GM21367 (cell line): ENCODE results near the gene ZNF91.
"Not testable (repeated sequence)": the region's sequence is repeated elsewhere in the genome, so short reads cannot be mapped to it uniquely, and the experiment has no call there.

ENCODE experiments used
- ATAC-seq: cut with Tn5 transposase; IDR thresholded peaks from one replicate; pipeline ENCODE4 v1.9.1; 2021; ENCODE audit not compliant: unreplicated experiment

Gene ZNF91

DNA sequence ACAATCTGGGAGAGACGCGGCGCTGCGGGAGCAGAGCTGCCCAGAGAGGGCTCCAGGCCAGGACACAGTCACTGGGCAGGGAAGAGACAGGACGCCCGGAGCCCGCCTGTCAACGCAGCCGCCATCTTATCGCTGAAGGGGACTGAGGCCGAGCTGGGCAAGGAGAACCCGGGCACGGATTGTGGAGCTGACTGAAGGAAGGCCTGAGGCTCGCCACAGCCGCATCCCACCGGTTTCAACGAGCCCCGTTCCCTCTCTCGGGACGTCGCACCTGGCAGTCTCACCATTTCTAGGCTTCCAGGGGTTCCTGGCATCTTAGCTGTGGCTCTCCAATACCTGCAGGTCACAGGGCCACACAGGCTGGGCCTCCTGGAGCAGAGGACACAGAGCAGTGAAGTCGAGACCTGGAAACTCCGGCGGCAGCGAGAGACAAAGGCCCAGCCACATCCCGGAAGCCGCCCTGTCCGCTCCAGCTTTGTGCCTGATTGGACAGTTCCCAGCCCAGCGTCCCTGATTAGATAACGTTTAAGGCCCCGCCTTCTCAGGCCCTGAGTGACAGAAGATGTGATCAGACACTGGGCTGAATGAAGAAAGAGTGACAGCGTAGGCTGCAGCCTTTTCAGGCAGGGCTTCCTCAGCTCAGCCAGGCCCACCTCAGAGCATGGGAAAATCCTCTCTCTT is at the start of gene ZNF91:
TSS of gene ZNF91 (minus strand) at position 431 of the 681 bp plus-strand sequence. CDS start at position 314, 117 bp downstream.
- ATAC-seq = peak; percentile 91

DNA sequence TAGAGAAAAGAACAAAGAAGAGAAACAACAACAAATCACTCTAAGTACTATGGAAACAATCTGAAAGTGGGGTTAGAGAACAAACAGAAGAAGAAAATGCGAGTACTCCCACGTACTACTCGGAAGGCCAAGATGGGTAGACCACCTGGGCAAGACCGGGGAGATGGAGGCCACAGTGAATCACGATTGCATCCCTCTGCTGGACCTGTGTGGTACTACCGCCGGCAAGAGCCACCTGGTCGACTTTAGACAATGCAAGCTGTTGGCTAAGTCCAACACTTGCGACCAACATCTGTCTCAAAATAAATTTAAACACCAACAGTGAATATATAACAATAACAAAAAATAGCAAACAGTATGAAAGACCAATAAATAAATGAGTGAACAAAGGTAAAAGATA is 45.5 kb upstream of the ZNF91 start:
- ATAC-seq = no peak

DNA sequence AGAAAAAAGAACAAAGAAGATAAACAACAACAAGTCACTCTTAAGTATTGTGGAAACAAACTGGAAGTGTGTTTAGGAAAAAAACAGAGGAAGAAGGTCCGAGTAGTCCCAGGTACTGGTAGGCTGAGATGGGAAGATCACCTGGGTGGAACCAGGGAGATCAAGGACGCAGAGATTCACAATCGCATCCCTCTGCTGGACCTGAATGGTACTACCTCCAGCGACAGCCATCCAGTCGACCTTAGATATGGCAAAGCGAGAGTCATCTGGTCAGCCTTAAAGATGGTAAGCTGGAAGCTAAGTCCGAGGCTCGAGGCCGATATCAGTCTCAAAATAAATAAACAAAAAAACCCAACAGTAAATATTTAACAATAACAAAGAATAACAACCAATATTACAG is 44.9 kb upstream of the ZNF91 start:
- ATAC-seq = no peak

DNA sequence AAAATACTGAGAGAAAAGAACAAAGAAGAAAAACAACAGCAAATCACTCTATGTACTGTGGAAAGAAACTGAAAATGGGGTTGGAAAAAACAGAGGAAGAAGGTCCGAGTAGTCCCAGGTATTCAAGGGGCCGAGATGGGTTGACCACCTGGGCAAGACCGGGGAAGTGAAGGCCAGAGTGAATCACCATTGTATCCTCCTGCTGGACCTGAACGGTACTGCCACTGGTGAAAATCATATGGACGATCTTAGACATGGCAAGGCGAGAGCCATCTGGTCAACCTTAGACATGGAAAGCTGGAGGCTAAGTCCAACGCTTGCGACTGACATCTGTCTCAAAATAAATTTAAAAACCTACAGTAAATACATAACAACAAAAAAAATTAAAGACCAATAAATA is 44.4 kb upstream of the ZNF91 start:
- ATAC-seq = no peak

DNA sequence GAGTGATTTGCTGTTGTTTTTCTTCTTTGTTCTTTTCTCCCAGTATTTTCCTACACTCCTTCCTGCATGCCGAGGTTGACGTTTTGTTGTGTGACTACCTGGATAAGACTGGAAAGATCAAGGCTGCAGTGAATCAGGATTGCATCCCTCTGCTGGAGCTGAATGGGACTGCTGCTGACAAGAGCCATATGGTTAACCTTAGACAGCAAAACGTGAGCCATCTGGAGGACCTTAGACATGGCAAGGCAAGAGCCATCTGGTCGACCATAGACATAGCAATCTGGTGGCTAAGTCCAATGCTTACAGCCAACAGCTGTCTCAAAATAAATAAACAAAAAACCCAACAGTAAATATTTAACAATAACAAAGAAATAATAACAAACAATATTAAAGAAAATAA is 42.6 kb upstream of the ZNF91 start:
- ATAC-seq = no peak

DNA sequence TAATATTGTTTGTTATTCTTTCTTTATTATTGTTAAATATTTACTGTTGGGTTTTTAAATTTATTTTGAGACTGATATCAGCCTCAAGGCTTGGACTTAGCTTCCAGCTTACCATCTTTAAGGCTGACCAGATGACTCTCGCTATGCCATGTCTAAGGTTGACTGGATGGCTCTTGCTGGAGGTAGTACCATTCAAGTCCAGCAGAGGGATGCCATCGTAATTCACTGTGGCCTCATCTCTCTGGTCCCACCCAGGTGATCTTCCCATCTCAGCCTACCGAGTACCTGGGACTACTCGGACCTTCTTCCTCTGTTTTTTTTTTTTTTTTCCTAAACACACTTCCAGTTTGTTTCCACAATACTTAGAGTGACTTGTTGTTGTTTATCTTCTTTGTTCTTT is 41.7 kb upstream of the ZNF91 start:
- ATAC-seq = no peak

DNA sequence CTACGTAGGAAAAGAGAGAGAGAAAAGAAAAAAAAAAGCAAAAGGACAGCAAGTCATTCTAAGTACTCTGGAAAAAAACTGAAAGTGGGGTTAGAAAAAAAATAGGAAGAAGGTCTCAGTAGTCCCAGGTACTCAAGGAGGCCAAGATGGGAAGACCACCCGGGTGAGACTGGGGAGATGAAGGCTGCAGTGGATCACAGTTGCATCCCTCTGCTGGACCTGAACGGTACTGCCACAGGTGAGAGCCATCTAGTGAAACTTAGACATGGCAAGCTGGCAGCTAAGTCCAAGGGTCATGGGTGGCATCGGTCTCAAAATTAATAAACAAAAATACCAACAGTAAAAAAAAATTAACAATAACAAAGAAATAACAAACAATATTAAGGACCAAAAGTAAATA is 41.0 kb upstream of the ZNF91 start:
- no peak for ATAC-seq

DNA sequence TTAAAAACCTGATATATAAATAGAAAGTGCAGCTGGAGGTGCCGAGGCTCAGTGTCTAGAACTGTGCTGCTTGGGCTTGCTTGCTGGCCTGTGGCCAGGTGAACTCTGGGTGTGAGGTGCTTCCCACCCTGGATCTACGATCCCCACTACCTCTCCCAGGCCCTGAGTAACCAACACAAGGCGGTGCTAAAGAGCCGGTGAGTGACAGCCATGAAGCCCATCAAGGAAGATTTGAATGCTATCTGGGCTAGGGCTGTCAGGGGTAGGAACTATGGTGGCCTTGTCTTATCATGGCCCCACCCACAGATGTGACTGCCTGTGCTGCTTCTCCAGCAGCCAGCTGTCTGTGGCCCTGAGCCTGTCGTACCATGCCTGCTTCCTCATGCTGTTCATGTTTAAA is 25.6 kb upstream of the ZNF91 start:
- ATAC-seq = no peak

DNA sequence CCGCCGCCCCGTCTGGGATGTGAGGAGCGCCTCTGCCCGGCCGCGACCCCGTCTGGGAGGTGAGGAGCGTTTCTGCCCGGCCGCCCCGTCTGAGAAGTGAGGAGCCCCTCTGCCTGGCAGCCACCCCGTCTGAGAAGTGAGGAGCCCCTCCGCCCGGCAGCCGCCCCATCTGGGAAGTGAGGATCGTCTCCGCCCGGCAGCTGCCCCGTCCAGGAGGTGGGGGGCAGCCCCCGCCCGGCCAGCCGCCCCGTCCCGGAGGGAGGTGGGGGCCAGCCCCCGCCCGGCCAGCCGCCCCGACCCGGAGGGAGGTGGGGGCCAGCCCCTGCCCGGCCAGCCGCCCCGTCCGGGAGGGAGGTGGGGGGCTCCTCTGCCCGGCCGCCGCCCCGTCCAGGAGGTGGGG is 24.0 kb upstream of the ZNF91 start:
- ATAC-seq = not testable (repeated sequence)

DNA sequence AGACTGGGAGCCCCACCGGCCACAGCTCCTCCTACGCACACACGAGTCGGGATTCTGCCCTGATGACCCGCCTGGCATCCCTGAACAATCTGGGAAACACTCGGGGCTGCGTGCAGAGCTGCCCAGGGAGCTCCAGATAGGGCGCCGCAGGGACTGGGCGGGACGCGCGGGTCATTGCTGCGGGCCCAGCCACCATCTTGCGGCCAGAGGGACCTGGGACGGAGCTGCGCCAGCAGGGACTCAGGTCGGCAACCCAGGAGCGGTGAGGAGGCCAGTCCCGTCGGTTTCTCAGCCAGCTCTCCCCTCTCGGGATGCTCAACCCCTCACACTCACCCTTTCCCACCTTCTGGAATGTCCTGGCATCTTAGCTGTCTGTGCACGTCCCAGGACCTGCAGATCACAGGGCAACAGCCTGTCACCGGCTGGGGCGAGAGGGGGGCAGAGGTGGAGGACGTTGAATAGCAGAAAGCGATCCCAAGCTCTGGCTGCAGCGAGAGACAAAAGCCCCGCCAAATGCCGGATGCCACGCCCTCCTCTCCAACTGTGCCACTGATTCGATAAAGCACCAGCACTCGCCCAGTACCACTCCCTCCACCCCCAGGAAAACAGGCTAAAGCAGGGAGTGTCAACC is 20.4 kb upstream of the ZNF91 start:
- ATAC-seq = no peak

DNA sequence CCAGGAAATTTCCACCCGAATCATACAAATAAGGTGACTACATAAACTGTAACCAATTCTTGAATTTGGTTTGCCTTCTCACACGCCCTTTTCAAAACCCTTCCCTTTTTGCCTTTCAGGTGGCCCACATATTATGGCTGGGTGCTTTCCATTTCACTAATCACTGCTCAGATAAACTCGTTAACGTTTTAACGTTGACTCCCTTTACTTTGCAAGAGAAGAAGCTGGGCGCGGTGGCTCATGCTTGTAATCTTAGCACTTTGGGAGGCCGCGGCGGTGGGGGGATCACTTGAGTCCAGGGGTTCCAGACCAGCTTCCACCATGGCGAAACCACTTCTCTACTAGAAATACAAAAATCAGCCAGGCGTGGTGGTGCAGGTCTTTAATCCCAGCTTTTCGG is 19.8 kb upstream of the ZNF91 start:
- ATAC-seq = no peak

DNA sequence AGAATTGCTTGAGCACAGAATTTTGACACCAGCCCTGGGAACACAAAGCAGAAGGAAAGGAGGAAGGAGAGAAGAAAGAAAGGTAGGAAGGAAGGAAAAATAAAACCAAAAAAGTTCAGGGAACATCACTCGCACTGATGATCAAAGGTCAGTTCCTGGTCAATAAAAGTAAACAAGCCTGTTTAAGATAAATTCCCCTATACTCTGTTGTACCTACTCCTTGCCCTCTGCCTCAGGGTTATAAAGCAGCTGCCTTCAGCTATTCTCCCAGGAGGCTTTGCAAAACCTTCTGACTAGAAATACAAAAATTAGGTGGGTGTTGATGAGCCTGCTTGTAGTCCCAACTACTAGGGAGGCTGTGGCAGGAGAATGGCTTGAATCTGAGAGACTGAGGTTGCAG is 14.9 kb upstream of the ZNF91 start:
- ATAC-seq = no peak

DNA sequence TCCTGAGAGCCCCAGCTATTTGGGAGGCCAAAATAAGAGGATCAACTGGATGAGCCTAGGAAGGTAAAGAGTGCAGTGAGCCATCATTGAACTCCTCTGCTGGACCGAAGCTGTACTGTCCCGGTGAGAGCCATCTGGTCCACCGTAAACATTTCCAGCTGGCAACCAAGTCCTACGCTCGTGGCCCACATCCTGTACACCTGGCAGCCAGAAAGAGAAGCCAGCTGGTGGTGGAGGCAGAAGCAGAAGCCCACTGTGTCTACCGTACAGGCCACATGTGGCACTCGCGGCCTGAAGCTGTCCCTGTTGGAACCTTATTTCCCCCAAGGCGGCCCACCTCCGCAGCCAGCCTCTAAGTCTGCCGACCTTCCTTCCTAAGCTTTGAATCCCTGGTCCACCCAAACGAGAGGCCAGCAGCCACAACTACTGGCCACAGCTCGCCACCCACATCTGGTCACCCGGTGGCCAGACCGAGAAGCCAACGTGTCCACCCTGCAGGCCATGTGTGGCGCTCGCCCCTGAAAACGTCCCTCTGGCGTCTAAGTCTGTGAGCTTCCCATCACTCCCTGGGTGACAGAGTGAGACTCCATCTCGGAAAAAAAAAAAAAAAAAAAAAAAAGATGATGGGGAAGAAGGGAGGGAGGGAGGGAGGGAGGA is 14.2 kb upstream of the ZNF91 start:
- ATAC-seq = no peak

DNA sequence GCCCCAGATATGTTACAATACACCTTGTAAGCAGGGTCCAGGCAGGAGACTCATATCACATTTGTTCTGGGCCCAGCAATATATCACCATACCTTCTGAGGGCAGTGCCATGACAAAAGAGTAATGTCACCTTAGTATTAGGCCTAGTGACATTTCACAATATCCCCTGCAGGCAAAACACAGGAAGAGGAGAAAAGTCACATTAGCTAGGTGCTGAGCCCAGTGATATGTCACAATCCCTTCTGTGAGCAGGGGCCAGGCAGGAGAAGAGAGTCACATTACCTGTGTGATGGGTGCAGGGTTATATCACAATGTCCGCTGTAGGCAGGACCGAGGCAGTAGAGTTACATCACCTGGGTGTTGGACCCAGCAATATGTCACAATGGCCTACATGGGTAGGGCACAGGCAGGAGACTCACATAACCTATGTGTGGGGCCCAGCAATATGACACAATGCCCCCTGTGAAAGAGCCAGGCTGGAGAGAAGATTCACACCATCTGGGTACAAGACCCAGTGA is 12.4 kb upstream of the ZNF91 start:
- no peak for ATAC-seq

DNA sequence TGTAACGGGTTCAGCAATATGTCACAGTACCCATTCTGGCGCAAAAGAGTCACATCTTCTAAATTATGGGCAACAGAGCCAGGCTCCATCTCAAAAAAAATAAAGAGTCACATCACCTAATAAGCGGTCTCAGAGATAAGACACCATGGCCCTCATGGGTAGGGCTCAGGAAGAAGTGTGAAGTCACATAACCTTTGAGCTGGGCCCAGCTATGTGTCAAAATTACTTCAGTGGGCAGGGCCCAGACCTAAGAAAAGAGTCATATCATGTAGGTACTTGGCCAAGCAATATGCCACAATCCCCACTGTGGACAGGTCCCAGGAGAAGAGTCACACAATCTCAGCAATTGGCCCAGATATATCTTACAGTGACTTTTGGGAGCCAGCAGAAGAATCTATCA is 11.4 kb upstream of the ZNF91 start:
- no peak for ATAC-seq

DNA sequence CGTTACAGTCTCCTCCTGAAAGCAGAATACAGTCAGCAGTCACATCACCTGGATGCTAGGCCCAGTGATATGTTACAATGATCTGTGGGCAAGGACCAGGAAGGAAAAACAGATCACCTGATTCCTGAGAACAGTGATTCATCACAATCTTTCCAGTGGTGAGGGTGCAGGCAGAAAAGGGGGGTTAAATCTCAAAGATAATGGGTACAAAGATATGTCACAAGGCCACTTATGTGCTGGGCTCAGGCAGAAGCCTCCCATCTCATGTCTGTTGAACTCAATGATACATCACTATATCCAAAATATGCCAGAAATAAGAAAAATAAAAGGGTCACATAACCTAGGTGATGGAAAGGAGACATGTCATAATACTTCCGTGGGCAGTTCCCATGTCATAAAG is 10.8 kb upstream of the ZNF91 start:
- ATAC-seq = no peak

DNA sequence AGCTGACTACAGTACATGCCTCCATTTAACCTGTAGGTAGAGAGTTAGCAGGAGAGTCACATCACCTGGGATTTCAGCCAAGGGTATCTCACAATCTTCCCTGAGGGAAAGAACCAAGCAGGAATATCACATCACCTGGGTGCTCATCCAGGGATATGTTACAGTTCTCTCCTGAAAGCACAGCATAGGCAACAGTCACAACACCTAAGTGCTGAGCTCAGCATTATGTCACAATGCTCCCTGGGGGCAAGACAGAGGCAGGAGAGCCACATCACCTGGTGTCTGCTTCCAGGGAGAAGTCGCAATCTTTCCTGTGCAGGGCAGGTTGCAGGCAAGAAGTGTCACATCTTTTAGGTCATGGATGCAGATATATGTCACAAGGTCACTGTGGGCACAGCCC is 9.4 kb upstream of the ZNF91 start:
- no peak for ATAC-seq

DNA sequence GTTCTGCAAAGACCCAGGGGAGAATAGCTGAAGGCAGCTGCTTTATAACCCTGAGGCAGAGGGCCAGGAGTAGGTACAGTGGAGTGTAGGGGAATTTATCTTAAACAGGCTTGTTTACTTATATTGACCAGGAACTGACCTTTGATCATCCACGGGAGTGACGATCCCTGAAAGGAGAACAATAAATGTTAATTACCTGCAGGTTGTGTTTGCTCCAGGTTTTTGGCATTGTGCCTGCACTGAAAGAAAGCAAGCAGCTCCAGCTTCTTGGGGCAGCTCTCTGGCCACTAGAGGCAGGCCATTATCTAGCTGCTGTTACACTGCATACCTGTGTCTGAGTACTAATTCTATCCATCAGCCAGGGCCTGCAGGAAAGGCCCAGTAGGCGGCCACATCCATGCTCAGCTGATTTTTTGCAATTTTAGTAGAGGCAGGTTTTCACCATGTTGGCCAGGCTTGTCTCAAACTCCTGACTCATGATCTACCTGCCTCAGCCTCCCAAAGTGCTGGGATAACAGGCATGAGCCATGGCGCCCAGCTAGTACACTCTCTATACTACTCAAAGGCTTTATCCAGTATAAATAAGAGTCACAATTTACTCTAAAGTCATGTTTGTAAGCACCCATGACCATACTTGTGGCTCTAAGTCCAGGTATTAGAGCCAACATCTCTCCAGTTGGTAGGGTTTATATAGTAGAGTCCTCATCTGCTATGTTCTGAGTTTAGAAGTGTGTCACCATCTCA is 8.5 kb upstream of the ZNF91 start:
- no peak for ATAC-seq

DNA sequence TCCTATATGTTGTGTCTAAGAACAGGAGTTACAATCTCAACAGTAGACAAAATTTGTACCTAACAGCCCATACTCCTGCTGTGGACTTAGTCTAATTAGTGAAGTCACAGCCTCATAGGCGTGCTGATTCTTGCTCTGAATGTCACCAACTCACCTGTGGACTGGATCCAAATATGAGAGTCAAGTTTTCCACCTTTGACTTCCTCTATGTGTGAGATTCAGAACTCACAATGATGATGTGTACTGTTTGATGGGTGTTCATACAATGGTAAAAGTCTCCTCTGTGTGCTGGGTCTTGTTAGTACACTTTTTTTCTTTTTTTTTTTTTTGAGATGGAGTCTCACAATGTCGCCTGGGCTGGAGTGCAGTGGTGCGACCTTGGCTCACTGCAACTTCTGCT is 7.8 kb upstream of the ZNF91 start:
- no peak for ATAC-seq

DNA sequence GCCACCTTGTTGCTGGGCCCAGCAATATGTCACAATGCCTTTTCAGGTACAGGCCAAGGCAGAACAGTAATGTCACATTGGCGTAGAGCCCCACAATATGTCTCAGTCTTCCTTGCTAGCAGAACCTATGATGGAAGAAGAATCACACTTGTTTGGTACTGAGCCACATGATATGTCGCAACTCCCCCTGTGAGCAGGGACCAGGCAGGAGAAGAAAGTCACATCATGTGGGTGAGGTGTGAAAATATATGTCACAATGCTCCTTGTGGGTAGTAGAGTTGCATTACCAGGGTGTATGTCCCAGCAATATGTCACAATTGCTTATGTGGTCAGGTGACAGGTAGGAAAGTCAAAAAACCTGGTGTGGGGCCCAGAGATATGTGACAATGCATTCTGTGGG is 7.1 kb upstream of the ZNF91 start:
- no peak for ATAC-seq

DNA sequence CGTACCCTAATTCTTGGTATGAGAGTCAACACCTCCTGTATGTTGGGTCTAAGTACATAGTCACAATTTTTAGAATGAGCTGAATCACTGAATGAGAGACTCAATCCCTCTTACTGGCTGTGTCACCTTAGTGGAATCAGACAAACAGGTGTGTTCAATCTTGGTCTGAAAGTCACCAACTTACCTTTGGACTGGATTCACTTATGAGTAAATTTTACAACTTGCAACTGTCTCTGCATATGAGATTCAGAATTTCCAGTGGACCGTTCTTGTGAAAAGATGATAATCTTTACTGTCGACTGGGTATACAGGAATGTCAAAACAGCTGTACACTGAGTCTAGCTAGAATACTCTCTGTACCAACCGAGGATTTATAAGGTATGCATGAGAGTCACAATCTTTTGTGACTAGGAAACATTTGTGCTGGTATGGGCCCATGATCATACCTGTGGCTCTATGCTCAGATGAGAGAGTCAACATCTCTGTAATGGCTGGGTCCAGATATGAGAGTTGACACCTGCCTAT is 5.9 kb upstream of the ZNF91 start:
- no peak for ATAC-seq
